Inferior parietal cortex (tissue), 1 donor: ENCODE measurements around the gene ARVCF.

Source experiments
- DNase-seq: peaks from one replicate; pipeline ENCODE4 v3.0.0-alpha.2; 2016; ENCODE audit errors: extremely low spot score

The ARVCF gene

DNA sequence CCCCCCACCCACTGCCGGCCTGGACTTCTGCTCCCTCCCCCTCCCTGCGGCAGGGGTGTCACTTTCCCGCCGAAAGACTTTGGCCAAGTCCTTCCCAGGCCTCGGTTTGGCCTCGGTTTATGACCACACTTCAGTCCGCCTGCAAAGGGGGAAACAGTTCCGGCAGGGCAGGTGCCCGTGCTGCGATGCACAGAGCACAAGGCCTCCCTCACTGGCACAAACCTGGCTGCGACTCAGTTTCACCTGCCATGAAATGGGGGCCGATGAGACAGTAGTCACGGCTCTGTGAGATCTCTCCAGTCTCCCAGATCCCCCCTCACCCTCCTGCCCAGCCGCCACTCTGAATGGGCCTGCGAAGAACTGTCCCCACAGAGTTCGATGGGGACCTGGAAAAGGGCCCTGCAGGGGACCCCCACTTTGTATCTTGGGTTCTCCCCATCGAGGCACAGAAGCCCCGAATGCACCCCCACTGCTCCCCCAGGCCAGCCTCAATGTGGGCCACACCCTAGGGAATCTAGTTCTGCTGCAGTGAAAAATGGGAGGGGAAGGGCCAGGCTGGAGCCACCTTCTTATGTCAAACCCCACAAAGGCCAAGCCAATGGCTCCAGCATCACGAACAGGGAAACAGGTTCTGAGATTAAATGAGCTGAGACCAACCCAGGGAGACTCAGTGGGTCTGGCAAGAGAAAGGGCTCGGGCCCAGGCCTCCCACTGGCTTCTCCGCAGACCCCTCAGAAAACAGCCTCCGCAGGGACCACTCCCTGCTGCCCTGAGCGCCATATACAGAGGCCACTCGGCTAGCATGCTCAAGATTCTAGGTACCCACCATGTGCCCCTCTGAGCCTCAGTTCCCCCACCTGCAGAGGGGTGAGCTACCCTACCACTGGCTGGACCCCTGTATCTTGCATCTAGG, 29.0 kb downstream of the ARVCF start:
- no peak for DNase-seq

GRCh38 chr22:19986410-19987341, 29.9 kb downstream of the ARVCF start:
- DNase-seq, result peak; percentile 59

GRCh38 chr22:19986011-19986409, 30.6 kb downstream of the ARVCF start:
- DNase-seq, result no peak

- DNase-seq, result no peak
These were observed 31.5 kb downstream of the ARVCF start for GRCh38 chr22:19984851-19985811.

- DNase-seq, result no peak
These were observed 32.3 kb downstream of the ARVCF start for GRCh38 chr22:19984201-19984753.

GRCh38 chr22:19983741-19984140, 32.9 kb downstream of the ARVCF start:
- no peak for DNase-seq

GRCh38 chr22:19982991-19983578, 33.5 kb downstream of the ARVCF start:
- DNase-seq, result no peak

- DNase-seq, result no peak
These were observed 34.4 kb downstream of the ARVCF start for GRCh38 chr22:19981961-19982920.

DNA sequence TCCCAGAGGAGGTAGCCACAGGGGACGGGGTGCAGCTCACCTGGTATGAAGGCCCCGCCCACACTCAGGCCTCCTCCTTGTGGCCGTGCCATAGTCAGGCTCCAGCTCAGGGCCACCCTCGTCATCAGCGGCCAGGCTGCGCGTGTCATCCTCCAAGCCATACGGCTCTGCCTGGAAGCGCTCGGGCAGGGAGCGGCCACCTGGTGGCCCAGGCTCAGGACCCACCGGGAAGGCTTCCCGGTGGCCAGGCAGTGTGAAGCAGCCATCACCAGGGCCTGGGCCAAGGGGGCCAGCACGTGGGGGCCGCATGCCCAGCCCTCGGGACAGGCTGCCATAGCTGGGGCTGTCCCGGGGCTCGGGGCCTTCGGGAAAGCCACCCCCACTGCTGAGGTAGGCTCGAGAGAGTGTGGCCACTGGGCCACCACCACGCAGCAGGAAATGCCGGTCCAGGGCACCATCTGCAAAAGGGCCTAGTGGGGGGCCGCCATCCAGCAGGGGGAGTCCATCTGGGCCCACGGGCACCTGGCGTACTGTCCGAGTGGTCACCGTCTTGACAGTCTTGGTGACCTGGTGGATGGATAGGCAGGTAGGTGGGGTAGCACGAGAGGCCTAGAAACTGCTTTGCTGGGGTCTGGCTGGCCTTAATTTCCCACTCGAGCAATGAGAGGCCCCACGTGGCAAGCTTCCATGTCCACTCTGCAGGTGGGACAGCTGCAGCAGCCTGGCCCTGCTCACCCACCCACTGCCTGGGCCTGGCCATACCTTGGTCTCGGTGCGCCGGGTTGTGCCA, 35.3 kb downstream of the ARVCF start:
- no peak for DNase-seq

DNA sequence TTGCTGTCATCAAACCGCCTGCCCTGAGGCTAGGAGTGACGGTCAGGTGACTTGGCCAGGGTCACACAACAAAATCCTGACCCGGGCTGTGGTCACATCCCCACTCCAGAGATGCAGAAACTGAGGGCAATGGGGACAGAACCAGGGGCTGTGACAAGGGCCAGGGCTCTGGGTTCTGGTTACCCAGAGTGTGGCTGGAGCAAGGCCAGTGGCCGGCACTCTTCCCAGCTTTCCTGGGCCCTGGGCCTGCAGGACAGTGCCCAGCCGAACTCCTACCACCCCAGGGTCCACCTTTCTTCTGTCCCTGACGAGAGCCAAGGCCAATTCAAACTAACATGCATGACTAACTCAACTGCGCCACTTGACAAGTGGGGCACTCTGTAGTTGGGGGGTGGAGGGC, 35.9 kb downstream of the ARVCF start:
- no peak for DNase-seq

DNA sequence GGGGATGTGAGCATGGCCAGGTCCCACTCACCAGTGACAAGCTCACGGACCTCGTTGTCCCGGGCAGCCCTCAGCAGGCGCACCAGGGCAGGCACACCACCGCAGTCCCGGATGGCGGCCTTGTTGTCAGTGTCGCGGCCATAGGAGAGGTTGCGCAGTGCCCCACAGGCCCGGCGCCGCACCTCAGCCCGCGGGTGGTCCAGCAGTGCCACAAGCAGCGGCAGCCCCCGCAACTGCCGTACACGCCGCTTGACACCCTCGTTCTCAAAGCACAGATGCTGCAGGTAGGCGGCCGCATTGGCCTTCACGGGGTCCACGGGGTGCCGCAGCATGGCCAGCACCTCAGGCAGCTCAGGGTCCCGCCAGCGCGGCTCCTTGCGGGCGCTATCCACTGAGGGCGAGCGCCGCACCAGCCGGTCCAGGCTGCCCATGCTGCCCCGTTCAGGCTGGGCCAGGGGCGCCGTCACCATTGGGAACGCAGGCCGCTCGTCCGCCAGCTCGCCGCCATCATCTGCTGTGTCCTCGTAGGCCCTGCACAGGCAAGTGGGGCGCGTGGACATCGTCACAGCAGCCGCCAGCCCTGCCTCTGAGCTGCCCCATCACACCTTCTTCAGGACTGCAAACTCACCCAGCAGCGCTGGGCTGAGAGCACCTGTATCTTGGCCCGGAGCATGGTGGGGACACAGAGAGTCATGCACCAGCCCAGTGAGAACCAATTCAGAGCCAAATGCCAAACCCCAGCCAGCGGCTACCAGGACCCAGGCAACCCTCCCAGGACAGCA, 36.7 kb downstream of the ARVCF start:
- DNase-seq, result no peak

DNA sequence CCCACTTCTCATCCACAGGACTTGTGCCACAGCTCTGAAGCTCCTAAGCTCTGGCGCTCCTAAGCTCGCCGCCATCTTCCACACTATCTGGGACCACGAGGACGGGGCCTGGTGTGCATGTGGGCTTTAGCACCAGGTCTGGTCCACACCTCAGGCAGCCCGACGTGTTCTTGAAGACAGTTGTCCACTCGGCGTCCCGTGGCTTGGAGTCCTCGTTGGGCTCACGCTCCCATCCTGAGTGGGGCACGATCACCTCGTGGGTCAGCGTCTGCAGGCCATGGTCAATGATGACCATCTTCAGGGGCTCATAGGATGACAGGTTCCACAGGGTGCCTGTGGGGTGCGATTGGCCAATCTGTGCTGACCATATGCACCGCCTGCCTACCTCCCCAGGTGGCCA, 37.9 kb downstream of the ARVCF start:
- no peak for DNase-seq

DNA sequence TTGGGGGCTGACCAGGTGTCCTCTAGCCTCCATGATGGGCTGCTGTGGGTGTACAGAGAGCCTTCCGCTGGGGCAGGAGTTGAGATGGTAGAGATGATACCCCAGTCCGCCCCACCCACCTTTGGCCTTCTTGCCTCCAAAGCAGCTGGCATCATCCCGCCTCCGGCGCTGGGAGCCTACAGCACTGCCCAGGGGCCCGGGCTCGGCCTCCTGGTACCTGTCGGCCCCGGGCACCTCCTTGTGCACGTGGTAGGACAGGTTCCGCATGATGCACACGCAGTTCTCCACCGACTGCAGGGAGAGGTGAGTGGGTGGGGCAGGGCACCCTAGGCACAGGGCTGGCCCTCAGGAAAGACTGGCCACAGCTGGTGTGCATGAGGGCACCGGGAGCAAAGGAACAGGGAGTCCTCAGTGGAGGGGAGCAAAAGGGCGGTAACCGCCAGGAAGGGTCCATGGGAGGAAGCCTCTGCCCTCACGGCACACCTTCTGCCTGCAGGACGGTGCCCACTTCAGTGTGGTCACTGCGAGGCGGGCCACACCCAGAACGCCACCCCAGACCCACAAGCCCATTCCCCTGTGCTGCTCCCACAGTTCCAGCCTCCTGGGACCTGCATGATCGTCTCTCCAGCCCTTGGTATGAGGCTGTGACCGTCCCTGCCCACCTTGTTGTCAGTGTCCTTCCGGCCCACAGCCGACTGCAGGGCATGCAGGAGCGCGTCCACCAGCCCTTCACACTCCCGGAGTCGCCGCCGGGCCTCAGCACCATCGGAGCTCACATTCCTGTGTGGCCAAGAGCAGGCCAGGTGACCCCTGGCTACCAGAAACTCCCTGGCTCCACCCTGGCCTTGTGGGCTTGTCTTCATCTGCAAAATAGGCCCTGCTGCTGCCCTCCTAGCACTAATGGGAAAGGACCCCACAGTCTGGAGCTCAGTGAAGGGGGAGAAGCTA, 39.1 kb downstream of the ARVCF start:
- DNase-seq, result no peak

- no peak for DNase-seq
These were observed 40.0 kb downstream of the ARVCF start for GRCh38 chr22:19976671-19977070.

- DNase-seq, result no peak
These were observed 41.0 kb downstream of the ARVCF start for GRCh38 chr22:19975707-19976035.

GRCh38 chr22:19974935-19975706, 41.5 kb downstream of the ARVCF start:
- no peak for DNase-seq
